ACC112 (cell line): ENCODE results near the gene CGREF1.

Experiments
- H2AFZ ChIP-seq: fragments of 200-600 bp; sonication (generic); one replicate; pipeline ENCODE4 v1.6.0; 2017; ENCODE audit warnings: antibody characterized with exemption, low read length; ENCODE audit not compliant: unreplicated experiment
- H3K27ac ChIP-seq: fragments of 200-600 bp; sonication (generic); 2 replicates; pipeline ENCODE4 v1.5.1; 2014; ENCODE audit warnings: low read depth, mild to moderate bottlenecking, antibody characterized with exemption, low read length, moderate library complexity
- H3K27me3 ChIP-seq: fragments of 200-600 bp; sonication (generic); 2 replicates; pipeline ENCODE4 v1.6.1; 2014; ENCODE audit warnings: mild to moderate bottlenecking, antibody characterized with exemption, low read length, moderate library complexity, mixed read lengths; ENCODE audit not compliant: insufficient read depth
- H3K36me3 ChIP-seq: fragments of 200-600 bp; sonication (generic); 2 replicates; pipeline ENCODE4 v1.6.1; 2016; ENCODE audit warnings: mild to moderate bottlenecking, antibody characterized with exemption, low read length, moderate library complexity, mixed read lengths; ENCODE audit not compliant: insufficient read depth
- H3K4me1 ChIP-seq: fragments of 200-600 bp; sonication (generic); one replicate; pipeline ENCODE4 v1.6.1; 2016; ENCODE audit warnings: low read length, mixed read lengths; ENCODE audit not compliant: insufficient read depth, unreplicated experiment, control insufficient read depth
- H3K4me3 ChIP-seq: fragments of 200-600 bp; sonication (generic); 2 replicates; pipeline ENCODE4 v1.5.1; 2014; ENCODE audit warnings: mild to moderate bottlenecking, low read depth, low read length
- H3K79me2 ChIP-seq: fragments of 200-600 bp; sonication (generic); one replicate; pipeline ENCODE4 v1.6.0; 2016; ENCODE audit warnings: low read length; ENCODE audit not compliant: control insufficient read depth, unreplicated experiment, insufficient read depth

Gene CGREF1

DNA sequence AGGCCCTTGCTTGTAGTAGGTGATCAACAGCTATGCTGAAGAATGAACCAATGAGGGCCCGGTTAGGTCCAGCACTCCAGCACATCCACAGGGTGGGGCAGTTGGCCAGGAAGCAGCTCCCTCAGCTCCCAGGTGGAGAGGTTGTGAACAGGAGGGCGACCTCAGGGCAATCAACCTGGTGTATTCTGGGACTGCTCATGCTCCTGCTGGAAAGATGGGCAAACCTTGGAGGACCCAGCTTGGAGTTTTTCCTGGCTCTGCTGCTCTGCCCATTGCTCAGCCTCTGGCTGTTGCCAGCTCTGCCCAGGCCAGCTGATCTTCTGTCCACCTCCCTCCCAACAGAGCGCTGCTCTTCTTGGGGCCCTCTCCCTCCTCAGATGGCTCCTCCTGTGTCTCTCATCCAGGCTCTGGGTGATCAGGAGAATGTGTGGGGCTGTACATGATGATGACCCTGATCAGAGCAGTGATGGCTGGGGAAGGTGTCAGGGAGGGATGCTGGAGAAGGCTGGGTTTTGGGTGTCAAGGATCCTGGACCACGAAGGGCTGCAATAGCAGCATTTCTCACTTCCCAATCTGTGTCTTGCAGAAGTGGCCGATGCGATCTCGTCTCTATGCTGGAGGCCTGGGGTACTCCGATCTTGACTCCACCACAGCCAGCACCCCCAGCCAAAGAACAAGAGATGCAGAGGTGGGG is 33.3 kb upstream of the CGREF1 start:
- no peaks in the 10 kb centered on the region for H3K36me3 ChIP-seq
- H3K79me2 ChIP-seq: no peaks in the 10 kb centered on the region
- H3K27ac ChIP-seq: no peak overlapping the region
- no peak overlapping the region for H2AFZ ChIP-seq
- H3K4me1 ChIP-seq: no peaks in the 10 kb centered on the region
- no peak overlapping the region for H3K4me3 ChIP-seq
- H3K27me3 ChIP-seq: no peaks in the 10 kb centered on the region

DNA sequence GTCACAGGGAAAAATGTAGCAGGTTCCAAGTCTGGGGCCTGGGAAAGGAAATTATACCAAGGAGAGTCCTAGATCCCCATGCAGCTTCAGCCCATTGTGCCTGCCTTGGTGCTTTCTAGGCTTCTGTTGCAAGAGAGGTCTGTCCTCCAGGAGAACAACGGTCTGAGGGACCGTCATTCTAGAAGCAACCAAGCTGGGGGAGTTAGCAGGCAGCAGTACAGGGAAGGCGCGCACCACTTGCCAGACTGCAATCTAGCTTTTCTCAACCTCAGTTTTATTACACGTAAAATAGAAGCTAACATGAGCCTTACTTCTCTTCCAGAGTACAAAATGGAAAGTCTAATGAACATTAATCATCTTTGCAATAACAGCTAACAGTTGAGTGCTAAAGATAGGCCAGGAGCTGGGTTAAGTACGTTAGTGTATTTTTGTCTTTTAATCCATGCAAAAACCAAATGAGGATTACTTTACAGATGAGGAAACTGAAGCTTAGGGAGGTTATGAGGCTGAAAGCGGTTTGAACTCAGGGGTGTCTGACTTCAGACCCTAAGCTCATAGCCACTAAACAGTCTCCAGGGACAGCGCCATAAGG is 31.8 kb upstream of the CGREF1 start:
- no peak overlapping the region for H3K4me3 ChIP-seq
- no peaks in the 10 kb centered on the region for H3K36me3 ChIP-seq
- no peak overlapping the region for H2AFZ ChIP-seq
- no peak overlapping the region for H3K27ac ChIP-seq
- no peaks in the 10 kb centered on the region for H3K4me1 ChIP-seq
- H3K79me2 ChIP-seq: no peaks in the 10 kb centered on the region
- H3K27me3 ChIP-seq: no peaks in the 10 kb centered on the region

DNA sequence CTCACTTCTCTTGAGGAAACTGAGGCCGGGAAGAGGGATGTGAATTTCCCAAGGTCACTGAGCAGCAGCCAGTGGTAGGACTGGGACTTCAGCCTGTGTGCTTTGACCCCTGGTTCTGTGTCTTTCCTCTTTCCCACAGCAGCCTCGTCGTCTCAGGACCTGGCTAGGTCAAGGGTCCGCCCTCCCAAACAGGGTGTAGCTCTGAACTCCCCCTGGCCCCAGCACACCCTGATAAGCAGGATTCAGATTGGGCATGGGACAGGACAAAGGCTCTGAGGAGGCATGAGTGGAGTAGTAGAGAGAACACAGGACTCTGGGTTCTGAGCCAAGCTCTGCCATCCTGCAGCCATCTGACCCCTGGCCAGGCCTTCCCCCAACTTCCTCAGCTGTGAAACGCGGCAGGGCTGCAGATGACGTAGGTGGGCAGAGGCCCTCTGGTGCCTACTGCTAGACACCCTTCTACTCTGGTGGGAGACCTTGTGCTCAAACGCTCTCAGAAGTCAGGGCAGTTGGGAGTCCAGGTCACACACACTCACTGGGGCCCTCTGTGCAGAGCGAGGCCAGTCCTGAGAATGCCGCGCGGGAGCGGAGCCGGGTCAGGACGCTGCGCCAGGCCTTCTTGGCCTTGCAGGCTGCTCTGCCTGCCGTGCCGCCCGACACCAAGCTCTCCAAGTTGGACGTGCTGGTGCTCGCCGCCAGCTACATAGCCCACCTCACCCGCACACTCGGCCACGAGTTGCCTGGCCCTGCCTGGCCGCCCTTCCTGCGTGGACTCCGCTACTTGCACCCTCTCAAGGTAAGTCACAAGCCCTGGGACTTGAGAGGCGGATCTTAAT is 30.9 kb upstream of the CGREF1 start:
- Histone ChIP-seq H3K4me1 (no peaks in the 10 kb centered on the region), H3K36me3 (no peaks in the 10 kb centered on the region), H3K79me2 (no peaks in the 10 kb centered on the region), H3K27ac (no peak overlapping the region), H2AFZ (no peak overlapping the region), H3K4me3 (no peak overlapping the region), H3K27me3 (no peaks in the 10 kb centered on the region)

DNA sequence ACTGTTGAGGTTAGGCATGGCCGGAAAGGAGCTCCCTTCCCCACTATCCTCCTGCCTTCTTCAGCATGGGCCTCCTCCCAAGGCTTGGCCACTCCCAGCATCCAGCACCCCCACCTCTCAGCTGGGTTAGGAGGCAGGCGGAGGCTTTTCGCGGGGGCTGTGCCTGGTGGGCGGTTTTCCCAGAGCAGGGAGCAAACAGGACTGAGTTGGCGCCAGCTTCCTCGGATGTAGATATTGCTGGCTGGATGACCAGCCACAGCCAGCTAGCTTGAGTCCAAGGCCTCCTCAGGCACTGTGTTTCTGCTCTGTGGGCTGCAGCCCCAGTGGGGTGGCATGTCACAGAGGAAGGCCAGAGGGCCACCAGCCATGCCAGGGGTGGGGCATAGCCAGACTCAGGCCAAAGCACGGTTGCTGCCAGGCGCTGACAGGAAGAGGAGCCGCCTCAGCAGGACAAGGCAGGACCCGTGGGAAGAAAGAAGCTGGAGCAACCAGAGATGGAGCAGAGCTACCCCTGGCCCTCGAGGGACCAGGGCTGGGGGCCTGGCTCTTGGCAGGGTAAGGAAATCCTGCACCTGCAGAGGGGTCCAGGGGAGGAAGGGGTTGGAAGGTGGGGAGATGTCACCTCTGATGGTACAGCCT is 30.0 kb upstream of the CGREF1 start, which contains the start of gene TCF23:
Gene TCF23 (plus strand): TSS at position 204 of the 639 bp plus-strand sequence. CDS start 130 bp downstream, at position 334.
- H2AFZ ChIP-seq: no peak within 1 kb of the TSS
- H3K36me3 ChIP-seq: no peaks in the 10 kb centered on the region

DNA sequence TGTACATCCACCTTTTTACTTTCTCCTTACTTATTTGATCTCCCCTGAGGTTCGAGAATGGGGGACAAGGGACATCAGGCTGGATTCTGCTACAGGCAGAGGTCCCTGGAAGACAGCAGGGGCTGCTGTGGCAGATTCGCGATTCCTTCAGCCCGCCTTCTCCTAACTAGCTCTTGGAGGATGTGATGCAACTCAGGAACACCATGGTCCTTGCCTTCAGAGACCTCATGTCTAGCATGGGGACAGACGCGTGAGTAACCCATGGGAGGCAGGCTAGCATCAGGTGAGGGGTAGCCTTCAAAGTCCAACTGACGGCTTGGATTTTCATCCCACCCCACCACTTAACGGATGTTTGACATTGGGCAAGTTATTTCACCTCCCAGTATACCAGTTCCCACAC is 29.0 kb upstream of the CGREF1 start:
- H3K27ac ChIP-seq: no peak overlapping the region
- no peaks in the 10 kb centered on the region for H3K4me1 ChIP-seq
- no peaks in the 10 kb centered on the region for H3K79me2 ChIP-seq
- no peak overlapping the region for H2AFZ ChIP-seq
- H3K36me3 ChIP-seq: no peaks in the 10 kb centered on the region
- H3K4me3 ChIP-seq: no peak overlapping the region
- peaks cover 12% of the 10 kb centered on the region for H3K27me3 ChIP-seq

More for the DNA sequence above, 30.0 kb upstream of the CGREF1 start, which contains the start of gene TCF23:
- Histone ChIP-seq H3K79me2 (no peaks in the 10 kb centered on the region), H3K4me3 (no peak within 1 kb of the TSS), H3K27ac (no peak within 1 kb of the TSS), H3K4me1 (no peaks in the 10 kb centered on the region), H3K27me3 (peaks cover 2% of the 10 kb centered on the region)

DNA sequence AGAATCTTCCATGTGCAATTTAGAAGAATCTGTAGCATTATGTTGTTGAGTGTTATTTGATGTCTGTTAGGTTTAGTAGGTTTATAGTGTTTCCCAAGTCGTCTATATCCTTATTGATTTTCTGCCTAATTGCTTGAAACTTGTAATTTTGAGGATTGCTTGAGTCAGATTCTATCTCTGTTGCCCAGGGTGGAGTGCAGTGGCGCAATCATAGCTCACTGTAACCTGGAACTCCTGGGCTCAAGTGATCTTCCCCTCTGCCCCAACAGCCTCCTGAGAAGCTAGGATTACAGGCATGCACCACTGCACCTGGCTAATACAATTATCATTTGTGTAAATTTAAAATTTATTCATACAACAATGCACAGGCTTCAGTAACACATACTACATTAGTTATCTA is 26.8 kb upstream of the CGREF1 start:
- no peaks in the 10 kb centered on the region for H3K4me1 ChIP-seq
- H3K36me3 ChIP-seq: no peaks in the 10 kb centered on the region
- no peak overlapping the region for H2AFZ ChIP-seq
- peaks cover 19% of the 10 kb centered on the region for H3K27me3 ChIP-seq
- no peak overlapping the region for H3K27ac ChIP-seq
- H3K79me2 ChIP-seq: no peaks in the 10 kb centered on the region
- H3K4me3 ChIP-seq: no peak overlapping the region

DNA sequence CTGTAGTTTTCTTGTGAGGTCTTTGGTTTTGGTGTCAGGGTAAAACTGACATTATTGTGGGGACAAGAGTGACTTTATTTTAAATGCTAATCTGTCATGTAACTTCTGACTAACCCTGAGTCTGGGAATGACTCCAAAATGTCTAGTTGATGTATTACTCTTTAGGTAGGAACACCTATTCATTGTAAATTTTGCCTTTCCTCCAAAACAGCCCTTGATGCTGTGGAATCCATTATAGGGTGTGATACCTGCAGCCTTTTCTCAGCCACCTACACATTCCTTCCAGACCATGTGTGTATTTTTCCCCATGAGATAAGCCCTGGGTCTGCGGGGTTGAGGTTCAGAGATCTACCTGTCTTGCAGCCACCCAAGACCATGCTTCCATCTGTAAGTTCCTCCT is 24.4 kb upstream of the CGREF1 start:
- no peaks in the 10 kb centered on the region for H3K36me3 ChIP-seq
- H3K4me1 ChIP-seq: no peaks in the 10 kb centered on the region
- H2AFZ ChIP-seq: no peak overlapping the region
- H3K27ac ChIP-seq: no peak overlapping the region
- peaks cover 19% of the 10 kb centered on the region for H3K27me3 ChIP-seq
- no peak overlapping the region for H3K4me3 ChIP-seq
- no peaks in the 10 kb centered on the region for H3K79me2 ChIP-seq

DNA sequence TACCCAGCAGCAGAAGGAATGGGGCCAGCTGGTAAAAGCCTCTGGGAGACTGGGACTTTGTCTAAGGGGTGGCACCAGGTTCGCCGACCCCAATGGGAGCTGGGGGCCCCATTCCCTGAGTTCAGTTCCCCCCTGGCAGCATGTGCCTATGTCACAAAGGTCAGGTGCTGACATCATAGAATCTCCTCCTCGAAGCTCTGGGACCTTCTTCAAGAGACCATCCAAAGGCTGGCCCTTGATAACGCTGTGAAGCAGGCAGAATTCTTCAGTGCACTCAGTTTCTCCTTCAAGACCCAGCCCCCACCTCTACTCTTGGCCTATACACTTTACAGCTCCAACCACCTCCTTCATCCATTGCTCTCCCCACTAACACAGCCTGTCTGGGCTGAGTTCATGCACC is 20.4 kb upstream of the CGREF1 start, which contains the start of gene PRR30:
Gene PRR30 (minus strand): TSS at position 101 of the 400 bp plus-strand sequence. CDS start 1,081 bp downstream, outside the sequence.
- Histone ChIP-seq H3K36me3 (no peaks in the 10 kb centered on the region), H3K27me3 (peaks cover 19% of the 10 kb centered on the region), H3K4me1 (no peaks in the 10 kb centered on the region), H3K4me3 (no peak within 1 kb of the TSS), H3K79me2 (no peaks in the 10 kb centered on the region), H2AFZ (no peak within 1 kb of the TSS), H3K27ac (no peak within 1 kb of the TSS)

DNA sequence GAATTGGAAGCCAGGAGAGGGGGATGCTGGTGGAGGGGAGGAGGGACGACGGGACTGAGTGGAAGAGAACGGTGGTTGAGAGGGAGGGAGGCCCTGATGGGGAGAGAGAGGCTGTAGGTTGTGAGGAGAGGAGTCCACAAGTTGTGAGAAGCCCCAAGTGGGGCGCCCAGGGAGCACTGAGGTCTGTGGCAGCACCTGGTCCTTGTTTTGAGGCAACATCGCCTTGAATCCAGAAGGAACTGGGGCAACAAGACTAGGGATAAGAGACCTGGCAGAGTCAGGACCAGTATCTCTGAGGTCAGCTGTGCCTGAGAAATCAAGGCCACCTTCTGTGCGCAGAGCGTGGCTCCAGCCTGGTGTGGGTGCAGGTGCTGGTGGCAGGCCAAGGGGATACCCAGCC is 19.2 kb upstream of the CGREF1 start:
- H3K4me1 ChIP-seq: peaks cover 3% of the 10 kb centered on the region
- H2AFZ ChIP-seq: no peak overlapping the region
- H3K79me2 ChIP-seq: peaks cover 11% of the 10 kb centered on the region
- H3K27ac ChIP-seq: no peak overlapping the region
- no peak overlapping the region for H3K4me3 ChIP-seq
- H3K36me3 ChIP-seq: no peaks in the 10 kb centered on the region
- H3K27me3 ChIP-seq: peaks cover 9% of the 10 kb centered on the region

DNA sequence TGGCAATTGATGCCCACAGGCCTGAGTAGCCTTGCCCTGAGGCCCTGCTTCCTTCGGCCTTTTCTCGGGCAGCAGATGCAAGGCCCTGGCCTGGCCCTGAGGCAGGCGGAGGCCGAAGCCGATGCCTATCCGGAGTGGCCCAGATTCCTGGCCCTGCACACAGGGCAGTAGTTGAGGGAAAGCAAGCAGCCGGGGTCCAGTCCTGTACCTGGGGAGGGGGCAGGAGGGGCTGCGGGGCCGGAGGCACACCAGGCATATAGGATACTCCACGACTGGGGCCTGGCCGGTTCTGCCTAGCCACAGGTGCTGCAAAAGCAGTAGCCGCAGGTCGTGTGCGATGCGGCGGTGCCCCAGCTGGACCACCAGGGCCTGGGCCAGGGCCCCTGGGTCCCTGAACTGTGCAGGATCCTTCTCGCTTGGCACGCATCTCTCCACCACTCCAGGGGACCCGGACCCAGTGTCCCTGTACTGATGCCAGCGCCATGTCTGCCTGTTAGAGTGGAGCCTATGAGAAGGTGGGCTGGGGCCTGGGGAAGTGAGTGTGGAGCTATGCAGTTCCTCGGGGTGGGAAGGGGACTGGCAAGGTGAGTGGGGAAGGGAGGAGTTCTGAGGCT is 18.5 kb upstream of the CGREF1 start:
- Histone ChIP-seq H3K27ac (no peak overlapping the region), H2AFZ (no peak overlapping the region), H3K36me3 (no peaks in the 10 kb centered on the region), H3K27me3 (peaks cover 2% of the 10 kb centered on the region; the same call in 1 of the 2 replicates), H3K4me1 (peaks cover 8% of the 10 kb centered on the region), H3K79me2 (peaks cover 16% of the 10 kb centered on the region), H3K4me3 (no peak overlapping the region)
